Retina (tissue), 1 donor: Measurements from ENCODE around the gene C5orf58.
A peak's percentile ranks its signal among the peaks of the same experiment; 100 is the strongest.
"Not testable (repeated sequence)": the region's sequence is repeated elsewhere in the genome, so short reads cannot be mapped to it uniquely, and the experiment has no call there.

ENCODE experiments used
- DNase-seq: peaks from one replicate; pipeline ENCODE4 v3.0.0-alpha.2; 2016

C5orf58 gene

GRCh38 chr5:170225326-170226128 is 7.3 kb upstream of the C5orf58 start:
- peak; percentile 69 for DNase-seq

GRCh38 chr5:170226129-170226615 is 6.6 kb upstream of the C5orf58 start:
- no peak for DNase-seq

- DNase-seq = no peak
Measured at GRCh38 chr5:170226661-170227060, 6.1 kb upstream of the C5orf58 start.

- no peak for DNase-seq
Measured at GRCh38 chr5:170228762-170229435, 3.9 kb upstream of the C5orf58 start.

- no peak for DNase-seq
Measured at GRCh38 chr5:170233358-170233892, 640 bp downstream of the C5orf58 start.

GRCh38 chr5:170235876-170236864 is 3.4 kb downstream of the C5orf58 start:
- DNase-seq = no peak

GRCh38 chr5:170238456-170239196 is 5.8 kb downstream of the C5orf58 start:
- no peak for DNase-seq

GRCh38 chr5:170245436-170245835 is 12.7 kb downstream of the C5orf58 start:
- DNase-seq = not testable (repeated sequence)

- no peak for DNase-seq
Measured at GRCh38 chr5:170246126-170246870, 13.5 kb downstream of the C5orf58 start.

GRCh38 chr5:170247363-170247762 is 14.6 kb downstream of the C5orf58 start:
- no peak for DNase-seq

- no peak for DNase-seq
Measured at GRCh38 chr5:170248172-170248930, 15.6 kb downstream of the C5orf58 start.

- not testable (repeated sequence) for DNase-seq
Measured at GRCh38 chr5:170248931-170249227, 16.1 kb downstream of the C5orf58 start.

- DNase-seq = no peak
Measured at GRCh38 chr5:170249355-170249754, 16.6 kb downstream of the C5orf58 start.

GRCh38 chr5:170250810-170251317 is 18.1 kb downstream of the C5orf58 start:
- DNase-seq = no peak

- DNase-seq = no peak
Measured at GRCh38 chr5:170251462-170251861, 18.7 kb downstream of the C5orf58 start.

- DNase-seq = no peak
Measured at GRCh38 chr5:170252109-170252508, 19.3 kb downstream of the C5orf58 start.

GRCh38 chr5:170252720-170253350 is 20.1 kb downstream of the C5orf58 start:
- no peak for DNase-seq

- no peak for DNase-seq
Measured at GRCh38 chr5:170254056-170254455, 21.3 kb downstream of the C5orf58 start.

- no peak for DNase-seq
Measured at GRCh38 chr5:170256571-170256970, 23.8 kb downstream of the C5orf58 start.

- no peak for DNase-seq
Measured at GRCh38 chr5:170257370-170257769, 24.6 kb downstream of the C5orf58 start.
